ENCODE data around the gene CCNI2. TPM values are rescaled to one million over a fixed set of nuclear protein-coding genes. Genes with fewer than 3 reads are reported as not detected.
A peak's percentile ranks its signal among the peaks of the same experiment; 100 is the strongest.

The CCNI2 gene
- total RNA-seq, 1 donor from 2014 or later: 7.6 TPM

- H3K27me3 Mint-ChIP-seq (ENCODE audit: low read depth): peaks cover 17% of the 10 kb centered on the region
- no peaks in the 10 kb centered on the region for H3K9me3 Mint-ChIP-seq
- intact Hi-C loops (cut with micrococcal nuclease): loop anchor here (2.0 to 10.0 kb wide), 5 partner anchors 79 to 351 kb away; partner anchors contain the start of genes IL13 and RAD50
- H3K36me3 Mint-ChIP-seq (ENCODE audit: low read depth): peaks cover 12% of the 10 kb centered on the region
- peak overlapping the region; percentile 85 for H3K4me3 Mint-ChIP-seq (ENCODE audit: low read depth)
- DNase-seq (ENCODE audit: low spot score): no peak
- peaks cover 37% of the 10 kb centered on the region for H3K4me1 Mint-ChIP-seq (ENCODE audit: low read depth)
- H3K27ac Mint-ChIP-seq: peak overlapping the region; percentile 86
These were observed 9.1 kb upstream of the CCNI2 start for GRCh38 chr5:132737982-132738681.

DNA sequence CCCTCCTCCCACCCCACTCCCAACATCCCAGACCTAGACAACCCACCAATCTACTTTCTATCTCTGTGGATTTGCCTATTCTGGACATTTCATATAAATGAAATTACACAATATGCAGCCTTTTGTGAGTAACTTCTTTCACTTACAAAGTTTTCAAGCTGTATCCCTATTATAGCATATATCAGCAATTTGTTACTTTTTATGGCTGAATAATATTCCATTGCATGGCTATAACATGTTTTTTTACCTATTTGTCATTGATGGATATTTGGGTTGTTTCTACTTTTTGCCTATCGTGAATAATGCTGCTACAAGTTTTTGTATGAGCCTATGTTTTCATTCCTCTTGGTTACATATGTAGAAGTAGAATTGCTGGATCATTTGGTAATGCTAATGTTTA, 8.0 kb upstream of the CCNI2 start:
- intact Hi-C loops (cut with micrococcal nuclease): loop anchor here (5.0 to 10.0 kb wide), 3 partner anchors 182 to 352 kb away; partner anchors contain the start of gene RAD50
- no peaks in the 10 kb centered on the region for H3K9me3 Mint-ChIP-seq
- H3K36me3 Mint-ChIP-seq (ENCODE audit: low read depth): peaks cover under 1% of the 10 kb centered on the region
- peaks cover 19% of the 10 kb centered on the region for H3K27me3 Mint-ChIP-seq (ENCODE audit: low read depth)
- DNase-seq (ENCODE audit: low spot score): no peak
- H3K4me3 Mint-ChIP-seq (ENCODE audit: low read depth): no peak overlapping the region
- no peak overlapping the region for H3K27ac Mint-ChIP-seq
- peaks cover 29% of the 10 kb centered on the region for H3K4me1 Mint-ChIP-seq (ENCODE audit: low read depth)

DNA sequence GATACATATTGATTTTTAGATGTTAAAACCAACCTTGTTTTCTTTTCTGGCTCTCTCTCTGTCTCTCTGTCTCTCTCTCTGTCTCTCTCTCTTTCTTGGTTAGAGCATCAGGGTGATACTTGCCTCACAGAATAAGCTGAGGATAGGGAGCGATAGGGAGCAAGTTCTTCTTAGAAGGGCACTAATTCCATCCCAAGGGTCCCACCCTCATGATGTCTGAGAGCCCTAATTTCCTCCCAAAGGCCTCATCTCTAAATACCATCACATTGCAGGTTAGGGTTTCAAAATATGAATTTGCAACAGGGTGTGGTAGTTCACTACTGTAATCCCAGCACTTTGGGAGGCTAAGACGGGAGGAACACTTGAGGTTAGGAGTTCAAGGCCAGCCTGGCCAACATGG, 5.1 kb upstream of the CCNI2 start:
- Mint-ChIP-seq H3K4me1 (ENCODE audit: low read depth) (peaks cover 16% of the 10 kb centered on the region), H3K36me3 (ENCODE audit: low read depth) (no peaks in the 10 kb centered on the region), H3K27ac (no peak overlapping the region), H3K9me3 (no peaks in the 10 kb centered on the region), H3K4me3 (ENCODE audit: low read depth) (no peak overlapping the region), H3K27me3 (ENCODE audit: low read depth) (peaks cover 35% of the 10 kb centered on the region)
- intact Hi-C loops (cut with micrococcal nuclease): no loop called here
- DNase-seq (ENCODE audit: low spot score): no peak

GRCh38 chr5:132742626-132743025, 4.6 kb upstream of the CCNI2 start:
- H3K36me3 Mint-ChIP-seq (ENCODE audit: low read depth): no peaks in the 10 kb centered on the region
- intact Hi-C loops (cut with micrococcal nuclease): no loop called here
- H3K9me3 Mint-ChIP-seq: no peaks in the 10 kb centered on the region
- peaks cover 14% of the 10 kb centered on the region for H3K4me1 Mint-ChIP-seq (ENCODE audit: low read depth)
- no peak overlapping the region for H3K4me3 Mint-ChIP-seq (ENCODE audit: low read depth)
- peaks cover 35% of the 10 kb centered on the region for H3K27me3 Mint-ChIP-seq (ENCODE audit: low read depth)
- H3K27ac Mint-ChIP-seq: no peak overlapping the region
- DNase-seq (ENCODE audit: low spot score): no peak

- no peak for DNase-seq (ENCODE audit: low spot score)
- Mint-ChIP-seq H3K4me1 (ENCODE audit: low read depth) (peaks cover 8% of the 10 kb centered on the region), H3K27me3 (ENCODE audit: low read depth) (peaks cover 35% of the 10 kb centered on the region), H3K36me3 (ENCODE audit: low read depth) (no peaks in the 10 kb centered on the region), H3K4me3 (ENCODE audit: low read depth) (no peak overlapping the region), H3K9me3 (no peaks in the 10 kb centered on the region), H3K27ac (no peak overlapping the region)
- intact Hi-C loops (cut with micrococcal nuclease): no loop called here
These were observed 2.6 kb upstream of the CCNI2 start for GRCh38 chr5:132744659-132745058.

GRCh38 chr5:132746592-132746953, 653 bp upstream of the CCNI2 start:
- Mint-ChIP-seq H3K27me3 (ENCODE audit: low read depth) (peaks cover 28% of the 10 kb centered on the region), H3K9me3 (no peaks in the 10 kb centered on the region), H3K36me3 (ENCODE audit: low read depth) (peaks cover 3% of the 10 kb centered on the region), H3K4me1 (ENCODE audit: low read depth) (peaks cover 25% of the 10 kb centered on the region), H3K4me3 (ENCODE audit: low read depth) (peak overlapping the region; percentile 72), H3K27ac (peak overlapping the region; percentile 63)
- intact Hi-C loops (cut with micrococcal nuclease): no loop called here
- no peak for DNase-seq (ENCODE audit: low spot score)

DNA sequence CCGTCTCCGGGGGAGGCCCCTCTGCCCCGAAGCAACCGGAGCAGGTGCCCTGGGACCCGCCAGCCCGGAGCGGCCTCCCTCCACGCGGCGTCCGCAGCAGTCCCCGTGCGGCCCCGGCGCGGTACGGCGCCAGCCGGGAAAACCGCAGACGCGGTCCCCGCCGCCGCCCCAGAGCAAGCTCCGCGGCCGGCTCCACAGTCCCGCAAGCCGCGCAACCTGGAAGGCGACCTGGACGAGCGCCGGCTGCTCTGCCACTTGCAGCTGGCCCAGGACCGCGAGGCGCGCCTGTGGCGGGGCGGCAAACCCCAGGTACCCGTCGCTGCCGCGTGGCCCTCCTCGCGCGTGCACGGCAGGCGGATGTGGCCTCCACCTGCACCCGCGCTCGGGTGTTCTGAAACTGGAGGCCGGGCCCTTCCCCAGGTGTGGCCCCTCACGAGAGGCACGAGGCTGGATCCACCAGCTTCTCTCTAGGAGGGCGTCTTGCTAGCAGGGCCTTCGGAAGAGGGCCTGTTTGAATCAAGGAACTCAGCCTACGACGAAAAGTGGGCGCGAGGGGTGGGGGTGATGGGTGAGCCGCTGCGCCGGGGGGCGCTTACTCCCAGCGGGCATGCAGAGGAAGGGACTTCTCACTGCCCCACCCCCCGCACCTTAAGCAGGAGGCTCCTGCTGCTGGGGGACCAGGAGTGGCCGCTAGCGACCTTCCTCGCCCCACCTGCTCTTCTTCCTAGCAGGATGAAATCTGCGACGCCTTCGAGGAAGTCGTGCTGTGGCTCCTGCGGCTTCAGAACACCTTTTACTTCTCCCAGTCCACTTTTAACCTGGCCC, 602 bp downstream of the CCNI2 start:
- peaks cover 26% of the 10 kb centered on the region for H3K27me3 Mint-ChIP-seq (ENCODE audit: low read depth)
- H3K4me3 Mint-ChIP-seq (ENCODE audit: low read depth): peak overlapping the region; percentile 49
- no peak overlapping the region for H3K27ac Mint-ChIP-seq
- intact Hi-C loops (cut with micrococcal nuclease): no loop called here
- H3K9me3 Mint-ChIP-seq: no peaks in the 10 kb centered on the region
- H3K36me3 Mint-ChIP-seq (ENCODE audit: low read depth): peaks cover 5% of the 10 kb centered on the region
- peaks cover 32% of the 10 kb centered on the region for H3K4me1 Mint-ChIP-seq (ENCODE audit: low read depth)
- DNase-seq (ENCODE audit: low spot score): peak; percentile 49

DNA sequence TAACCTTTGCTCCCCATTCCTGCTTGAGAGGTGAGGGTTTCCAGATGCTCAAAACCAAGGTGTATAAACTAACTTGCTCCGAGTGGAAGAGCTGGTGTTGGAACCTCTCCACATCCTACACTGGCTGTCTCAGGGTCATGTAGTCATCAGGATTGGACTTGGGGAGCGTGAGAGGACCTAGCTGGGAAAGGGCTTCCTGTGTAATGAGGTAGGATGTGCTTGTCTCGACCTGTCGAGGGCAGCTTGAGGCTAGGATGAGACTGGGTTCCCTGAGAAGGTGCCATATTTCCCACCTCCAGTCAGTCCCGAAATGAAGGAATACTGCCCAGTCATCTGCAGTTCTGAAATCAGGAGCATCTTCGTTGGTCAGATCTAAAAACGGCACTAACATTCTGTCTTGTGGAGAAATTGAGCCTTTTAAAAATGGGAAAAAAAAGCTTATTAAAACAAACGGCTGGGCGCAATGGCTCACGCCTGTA, 1.3 kb downstream of the CCNI2 start:
- no peak overlapping the region for H3K27ac Mint-ChIP-seq
- peaks cover 11% of the 10 kb centered on the region for H3K36me3 Mint-ChIP-seq (ENCODE audit: low read depth)
- no peak for DNase-seq (ENCODE audit: low spot score)
- intact Hi-C loops (cut with micrococcal nuclease): no loop called here
- peaks cover 35% of the 10 kb centered on the region for H3K4me1 Mint-ChIP-seq (ENCODE audit: low read depth)
- H3K9me3 Mint-ChIP-seq: no peaks in the 10 kb centered on the region
- H3K27me3 Mint-ChIP-seq (ENCODE audit: low read depth): peaks cover 22% of the 10 kb centered on the region
- peak overlapping the region; percentile 49 for H3K4me3 Mint-ChIP-seq (ENCODE audit: low read depth)

DNA sequence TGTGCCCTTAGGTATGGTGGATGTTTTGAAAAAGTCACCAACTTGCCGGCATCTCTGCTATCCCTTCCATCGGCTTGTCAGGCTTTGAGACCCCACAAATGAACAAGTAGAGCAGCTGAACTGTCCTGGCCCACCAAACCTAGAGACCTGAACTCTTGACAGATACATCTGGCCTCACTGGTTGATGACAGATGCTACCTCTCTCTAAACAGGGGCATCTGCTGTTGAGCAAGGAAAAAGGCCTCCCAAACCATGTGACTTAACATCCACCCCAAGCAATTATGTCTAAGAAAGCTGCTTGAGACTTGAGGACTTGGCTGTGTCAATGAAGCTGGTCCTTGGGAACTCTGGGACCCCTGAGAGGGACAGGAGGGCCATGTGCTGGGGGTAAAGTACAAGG, 2.3 kb downstream of the CCNI2 start:
- H3K36me3 Mint-ChIP-seq (ENCODE audit: low read depth): peaks cover 12% of the 10 kb centered on the region
- peaks cover 20% of the 10 kb centered on the region for H3K27me3 Mint-ChIP-seq (ENCODE audit: low read depth)
- H3K4me3 Mint-ChIP-seq (ENCODE audit: low read depth): no peak overlapping the region
- no peaks in the 10 kb centered on the region for H3K9me3 Mint-ChIP-seq
- intact Hi-C loops (cut with micrococcal nuclease): no loop called here
- H3K4me1 Mint-ChIP-seq (ENCODE audit: low read depth): peaks cover 37% of the 10 kb centered on the region
- H3K27ac Mint-ChIP-seq: no peak overlapping the region
- no peak for DNase-seq (ENCODE audit: low spot score)

- H3K4me1 Mint-ChIP-seq (ENCODE audit: low read depth): peaks cover 47% of the 10 kb centered on the region
- peaks cover 12% of the 10 kb centered on the region for H3K27me3 Mint-ChIP-seq (ENCODE audit: low read depth)
- intact Hi-C loops (cut with micrococcal nuclease): loop anchor here (1.0 to 10.0 kb wide), 7 partner anchors 14 to 646 kb away; no protein-coding TSS in a partner anchor
- no peak overlapping the region for H3K4me3 Mint-ChIP-seq (ENCODE audit: low read depth)
- DNase-seq (ENCODE audit: low spot score): no peak
- H3K27ac Mint-ChIP-seq: peak overlapping the region; percentile 77
- peaks cover 12% of the 10 kb centered on the region for H3K36me3 Mint-ChIP-seq (ENCODE audit: low read depth)
- H3K9me3 Mint-ChIP-seq: no peaks in the 10 kb centered on the region
These were observed 3.4 kb downstream of the CCNI2 start for GRCh38 chr5:132750471-132751230.

- Mint-ChIP-seq H3K27me3 (ENCODE audit: low read depth) (peaks cover 7% of the 10 kb centered on the region), H3K9me3 (no peaks in the 10 kb centered on the region), H3K4me1 (ENCODE audit: low read depth) (peaks cover 42% of the 10 kb centered on the region), H3K4me3 (ENCODE audit: low read depth) (no peak overlapping the region), H3K27ac (peak overlapping the region; percentile 77), H3K36me3 (ENCODE audit: low read depth) (peaks cover 12% of the 10 kb centered on the region)
- intact Hi-C loops (cut with micrococcal nuclease): loop anchor here (1.0 to 10.0 kb wide), 7 partner anchors 15 to 647 kb away; no protein-coding TSS in a partner anchor
- DNase-seq (ENCODE audit: low spot score): no peak
These were observed 4.2 kb downstream of the CCNI2 start for GRCh38 chr5:132751444-132751843.

- Mint-ChIP-seq H3K36me3 (ENCODE audit: low read depth) (peaks cover 12% of the 10 kb centered on the region), H3K27ac (peak overlapping the region; percentile 64), H3K4me1 (ENCODE audit: low read depth) (peaks cover 42% of the 10 kb centered on the region), H3K4me3 (ENCODE audit: low read depth) (no peak overlapping the region), H3K27me3 (ENCODE audit: low read depth) (peaks cover 7% of the 10 kb centered on the region), H3K9me3 (no peaks in the 10 kb centered on the region)
- no peak for DNase-seq (ENCODE audit: low spot score)
- intact Hi-C loops (cut with micrococcal nuclease): loop anchor here (1.0 to 10.0 kb wide), 7 partner anchors 16 to 647 kb away; no protein-coding TSS in a partner anchor
These were observed 4.8 kb downstream of the CCNI2 start for GRCh38 chr5:132751971-132752580.
